GM12864 (cell line): Measurements from ENCODE around the gene NHSL1.

ENCODE experiments used
- DNase-seq: peaks from one replicate; pipeline ENCODE4 v3.0.0-alpha.2; 2011; ENCODE audit warnings: low read depth
- H3K4me3 ChIP-seq: 2 replicates; pipeline ENCODE4 v1.5.1; 2011; ENCODE audit warnings: mild to moderate bottlenecking, low read depth, low read length, control low read depth
- CTCF ChIP-seq: IDR thresholded peaks from 2 replicates; pipeline ENCODE4 v1.5.1; 2011; ENCODE audit warnings: low read depth, mild to moderate bottlenecking, moderate library complexity, low read length, control low read depth, inconsistent platforms; ENCODE audit errors: missing control alignments

Gene NHSL1

DNA sequence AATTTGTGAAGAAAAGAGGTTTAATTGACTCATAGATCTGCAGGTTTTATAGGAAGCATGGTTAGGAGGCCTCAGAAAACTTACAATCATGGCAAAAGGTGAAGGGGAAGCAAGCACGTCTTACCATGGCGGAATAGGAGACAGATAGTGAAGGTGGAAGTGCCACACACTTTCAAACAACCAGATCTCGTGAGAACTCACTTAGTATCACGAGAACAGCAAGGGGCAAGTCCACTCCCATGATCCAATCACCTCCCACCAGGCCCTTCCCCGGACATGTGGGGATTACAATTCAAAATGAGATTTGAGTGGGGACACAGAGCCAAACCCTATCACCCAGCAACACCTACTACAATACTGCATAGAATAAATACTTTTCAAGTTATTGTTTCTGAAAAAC is 102.6 kb downstream of the NHSL1 start:
- H3K4me3 ChIP-seq = no peak overlapping the region
- no peak for DNase-seq
- TF ChIP-seq CTCF = no peak

- no peak for TF ChIP-seq CTCF
- no peak overlapping the region for H3K4me3 ChIP-seq
- DNase-seq = no peak
Measured at GRCh38 chr6:138393871-138394783, 105.2 kb downstream of the NHSL1 start.

- no peak for TF ChIP-seq CTCF
- DNase-seq = no peak
- no peak overlapping the region for H3K4me3 ChIP-seq
Measured at GRCh38 chr6:138389551-138389950, 109.7 kb downstream of the NHSL1 start.

DNA sequence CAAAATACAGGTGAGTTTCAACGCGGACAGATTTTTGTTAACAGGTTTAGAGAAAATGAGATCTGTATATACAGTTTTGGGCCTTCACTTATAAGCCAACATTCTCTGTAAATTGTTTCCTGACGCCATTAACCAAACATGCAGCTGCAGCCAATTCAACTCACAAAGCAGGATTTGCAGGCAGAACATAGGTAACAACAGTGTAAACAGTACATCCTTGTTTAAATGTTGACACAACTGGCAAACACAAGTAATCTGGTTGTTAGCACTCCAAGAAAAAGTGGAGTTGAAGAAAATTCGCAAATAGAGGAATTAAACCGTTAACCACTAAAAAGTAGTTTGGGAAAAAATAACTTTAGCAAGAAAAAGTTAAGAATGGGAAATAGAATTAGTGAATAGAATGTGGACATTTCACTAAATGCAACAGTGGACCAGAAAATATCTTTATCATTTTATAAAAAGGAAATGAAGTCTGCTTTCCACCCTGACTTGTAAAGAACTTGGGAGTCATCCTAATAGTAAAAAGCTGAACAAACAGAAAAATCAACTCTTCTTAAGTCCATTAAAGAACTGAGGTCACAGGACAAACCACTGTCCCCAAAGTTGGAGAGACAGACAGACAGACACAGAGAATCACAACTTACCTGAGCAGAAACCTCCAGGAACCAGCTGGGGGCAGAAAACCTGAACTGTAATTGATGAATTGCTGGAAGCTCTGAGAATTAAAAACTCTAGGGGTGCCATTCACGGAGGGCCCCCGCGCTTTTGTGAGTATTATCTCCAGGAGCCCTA is 111.5 kb downstream of the NHSL1 start:
- no peak for TF ChIP-seq CTCF
- no peak overlapping the region for H3K4me3 ChIP-seq
- no peak for DNase-seq

DNA sequence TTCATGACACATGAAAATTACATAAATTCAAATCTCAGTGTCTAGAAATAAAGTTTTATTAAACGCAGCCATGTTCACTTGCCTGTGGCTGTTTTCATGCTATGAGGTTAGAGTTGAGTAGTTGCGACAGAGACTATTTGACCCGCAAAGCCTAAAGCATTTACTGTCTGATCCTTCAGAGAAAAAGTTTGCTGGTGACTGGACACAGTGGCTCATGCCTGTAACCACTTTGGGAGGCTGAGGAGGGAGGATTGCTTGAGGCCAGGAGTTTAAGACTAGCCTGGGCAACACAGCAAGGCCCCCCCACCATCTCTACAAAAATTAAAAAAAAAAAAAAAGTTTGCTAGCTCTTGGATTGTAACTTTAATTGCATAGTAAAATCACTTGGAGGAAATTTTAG is 112.4 kb downstream of the NHSL1 start:
- TF ChIP-seq CTCF = no peak
- DNase-seq = no peak
- H3K4me3 ChIP-seq = no peak overlapping the region

DNA sequence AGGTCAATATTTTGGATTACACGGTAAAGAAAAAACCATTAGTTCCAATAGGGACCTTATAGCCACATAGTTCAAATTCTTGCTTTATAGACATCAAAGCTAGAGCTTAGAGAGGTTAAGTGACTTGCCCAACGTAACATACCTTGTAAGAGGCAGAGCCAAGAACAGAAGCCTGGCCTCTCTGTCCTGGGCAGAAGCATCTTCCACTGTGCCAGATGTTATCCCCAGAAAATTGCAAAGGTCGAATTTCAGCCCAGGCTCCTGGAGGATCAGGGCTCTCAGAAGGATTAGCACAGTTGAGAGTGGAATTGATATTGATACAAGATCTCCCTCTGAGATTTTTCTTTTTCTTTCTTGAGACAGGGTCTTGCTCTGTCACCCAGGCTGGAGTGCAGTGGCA is 115.5 kb downstream of the NHSL1 start:
- no peak for TF ChIP-seq CTCF
- H3K4me3 ChIP-seq = no peak overlapping the region
- DNase-seq = no peak
